Tibial nerve (tissue), 4 donors: ENCODE measurements around the gene SLC31A2. TPM values are rescaled to one million over a fixed set of nuclear protein-coding genes. Genes with fewer than 3 reads are reported as not detected.

ENCODE experiments used
- DNase-seq, 2 donors: peaks; one replicate each; pipeline ENCODE4 v3.0.0-alpha.2; 2019; ENCODE audit warnings: low spot score in 2 of 2
- H3K27ac ChIP-seq, 4 donors: fragments of 200-600 bp; sonication (generic) in 3 of 4; one replicate each; pipeline ENCODE4 v1.5.1; 2017 to 2019; ENCODE audit warnings: mild to moderate bottlenecking in 1 of 4
- H3K27me3 ChIP-seq, 2 donors: fragments of 200-600 bp; sonication (generic) in 1 of 2; one replicate each; pipeline versions ENCODE4 v1.5.1 to v1.6.0; 2017 to 2019
- H3K36me3 ChIP-seq, 3 donors: fragments of 200-600 bp; sonication (generic); one replicate each; pipeline ENCODE4 v1.5.1; 2018 to 2019
- H3K4me1 ChIP-seq, 4 donors: fragments of 200-600 bp; sonication (generic) in 3 of 4; one replicate each; pipeline ENCODE4 v1.5.1; 2017 to 2019
- H3K4me3 ChIP-seq, 4 donors: fragments of 200-600 bp; sonication (generic) in 3 of 4; one replicate each; pipeline ENCODE4 v1.5.1; 2017 to 2019; ENCODE audit warnings: mild to moderate bottlenecking in 1 of 4, moderate library complexity in 1 of 4
- H3K9me3 ChIP-seq, 4 donors: fragments of 200-600 bp; sonication (generic) in 3 of 4; one replicate each; pipeline ENCODE4 v1.5.1; 2017 to 2019
- CTCF ChIP-seq, 5 experiments: fragments of 200-600 bp in 3 of 5; fragments of 450-650 bp in 2 of 5; sonication (generic) in 3 of 5; IDR thresholded peaks; one replicate each; pipeline ENCODE4 v1.5.1; 2016 to 2019; ENCODE audit warnings: antibody characterized with exemption in 5 of 5, mild to moderate bottlenecking in 3 of 5, moderate library complexity in 2 of 5
- EP300 ChIP-seq, 2 donors: sonication (generic); formaldehyde crosslinking; IDR thresholded peaks; one replicate each; pipeline ENCODE4 v1.6.1; 2017; ENCODE audit warnings: antibody characterized with exemption in 2 of 2, mild to moderate bottlenecking in 1 of 2
- POLR2A ChIP-seq, 2 donors: fragments of 450-650 bp; IDR thresholded peaks; one replicate each; pipeline ENCODE4 v1.6.1; 2017; ENCODE audit warnings: antibody characterized with exemption in 2 of 2, mild to moderate bottlenecking in 2 of 2, moderate library complexity in 2 of 2
- WGBS, 2 donors: methylation state at CpG; one replicate each; pipeline ENCODE4 v1.1.5; 2018; 5-methylcytosine and 5-hydroxymethylcytosine counted together
- total RNA-seq, 4 donors: library from RNA; depleted of rRNA; stranded (reverse); fragments of >200 nt; gene quantifications; one replicate each; pipeline ENCODE4 v1.1.0, GENCODE V29; 2016

SLC31A2 gene
- total RNA-seq, 4 donors from 2014 or later: 25.3 to 50.4 (median 39.9) TPM

- DNase-seq: no peak
- Histone ChIP-seq H3K4me3 (no peak overlapping the region), H3K4me1 (no peaks in the 10 kb centered on the region), H3K27me3 (no peaks in the 10 kb centered on the region), H3K36me3 (peaks cover 0 to 90% (median 32%) of the 10 kb centered on the region in 3 donors), H3K9me3 (no peaks in the 10 kb centered on the region), H3K27ac (no peak overlapping the region)
- WGBS, 2 donors: 94 to 99% methylated on average over 7 of the region's 7 CpGs
- TF ChIP-seq CTCF (IDR thresholded peaks at IDR 0.05) (no peak), EP300 (IDR thresholded peaks at IDR 0.05) (no peak), POLR2A (IDR thresholded peaks at IDR 0.05) (no peak)
These were observed 35.4 kb downstream of the SLC31A2 start for GRCh38 chr9:113186137-113186755.

GRCh38 chr9:113187929-113188595 lies 37.3 kb downstream of the SLC31A2 start:
- TF ChIP-seq POLR2A (IDR thresholded peaks at IDR 0.05) (no peak), EP300 (IDR thresholded peaks at IDR 0.05) (peak in 1 of 2 donors; percentile 79)
- Histone ChIP-seq H3K9me3 (no peaks in the 10 kb centered on the region), H3K27ac (peak overlapping the region in 2 of 4 donors; percentile 62 to 69), H3K4me3 (peak overlapping the region in 1 of 4 donors; percentile 10), H3K4me1 (no peaks in the 10 kb centered on the region), H3K27me3 (no peaks in the 10 kb centered on the region), H3K36me3 (peaks cover 0 to 89% (median 18%) of the 10 kb centered on the region in 3 donors)
- WGBS, 2 donors: 77 to 84% methylated on average over 9 of the region's 9 CpGs
- DNase-seq: peak; percentile 26 to 71

- H3K27ac ChIP-seq: no peak overlapping the region
- no peaks in the 10 kb centered on the region for H3K4me1 ChIP-seq
- no peak for DNase-seq
- H3K4me3 ChIP-seq: no peak overlapping the region
- TF ChIP-seq EP300 (IDR thresholded peaks at IDR 0.05) (no peak), POLR2A (IDR thresholded peaks at IDR 0.05) (no peak), CTCF (IDR thresholded peaks at IDR 0.05) (no peak)
- H3K27me3 ChIP-seq: no peaks in the 10 kb centered on the region
- peaks cover 0 to 76% (median 5%) of the 10 kb centered on the region in 3 donors for H3K36me3 ChIP-seq
- WGBS, 2 donors: 77 to 89% methylated on average over 2 of the region's 2 CpGs
- H3K9me3 ChIP-seq: no peaks in the 10 kb centered on the region
These were observed 41.6 kb downstream of the SLC31A2 start for GRCh38 chr9:113192455-113192854.

- 93 to 94% methylated on average over 4 of the region's 4 CpGs for WGBS, 2 donors
- H3K27ac ChIP-seq: no peak overlapping the region
- no peak overlapping the region for H3K4me3 ChIP-seq
- H3K36me3 ChIP-seq: peaks cover 2 to 95% (median 20%) of the 10 kb centered on the region in 3 donors
- TF ChIP-seq CTCF (IDR thresholded peaks at IDR 0.05) (no peak), POLR2A (IDR thresholded peaks at IDR 0.05) (no peak), EP300 (IDR thresholded peaks at IDR 0.05) (no peak)
- H3K27me3 ChIP-seq: no peaks in the 10 kb centered on the region
- no peaks in the 10 kb centered on the region for H3K4me1 ChIP-seq
- no peak for DNase-seq
- H3K9me3 ChIP-seq: no peaks in the 10 kb centered on the region
These were observed 49.0 kb downstream of the SLC31A2 start for GRCh38 chr9:113199683-113200329.

GRCh38 chr9:113205432-113205831 lies 54.6 kb downstream of the SLC31A2 start:
- Histone ChIP-seq H3K4me3 (no peak overlapping the region), H3K27ac (no peak overlapping the region), H3K9me3 (no peaks in the 10 kb centered on the region), H3K36me3 (peaks cover 0 to 100% (median 0%) of the 10 kb centered on the region in 3 donors), H3K27me3 (no peaks in the 10 kb centered on the region), H3K4me1 (no peaks in the 10 kb centered on the region)
- no peak for DNase-seq
- TF ChIP-seq POLR2A (IDR thresholded peaks at IDR 0.05) (no peak), CTCF (IDR thresholded peaks at IDR 0.05) (no peak), EP300 (IDR thresholded peaks at IDR 0.05) (no peak)
- WGBS, 2 donors: 76 to 83% methylated on average over 2 of the region's 2 CpGs
